ENCODE measurements around the gene SATL1. TPM values are rescaled to one million over a fixed set of nuclear protein-coding genes. Genes with fewer than 3 reads are reported as not detected.

Gene SATL1
- total RNA-seq, result under 0.01 TPM in 1 of 2 replicates, not detected in the other

GRCh38 chrX:85243761-85244449 lies at the start of gene SATL1, which contains the start of gene ZNF711:
Gene SATL1, minus strand, starts transcription at chrX:85243779. Its CDS starts 134,811 bp downstream, at chrX:85108968.
Gene ZNF711, plus strand, starts transcription at chrX:85243991. Its CDS starts 3,582 bp downstream, at chrX:85247573.

Other genes with a start within 250 kb of the SATL1 start
- 7.7 and 9.6 TPM in 2 replicates for gene APOOL, start 239.9 kb downstream of the SATL1 start, total RNA-seq
- gene ZNF711, start 212 bp upstream of the SATL1 start, total RNA-seq, result 0.66 and 0.87 TPM in 2 replicates
- not detected in 2 replicates for gene POF1B, start 135.9 kb upstream of the SATL1 start, total RNA-seq